NCI-H345 treated with DMSO at 0.1 percent for 48 hours (cell line): Measurements from ENCODE around the gene DLGAP4.
A peak's percentile ranks its signal among the peaks of the same experiment; 100 is the strongest.

Source experiments
- DNase-seq: peaks from one replicate; lab custom pipeline; 2025; ENCODE audit not compliant: unreplicated experiment; lab: John Stamatoyannopoulos, UW

DLGAP4 gene

GRCh38 chr20:36439040-36439730 lies 133.0 kb downstream of the DLGAP4 start:
- DNase-seq: peak; percentile 13

GRCh38 chr20:36439731-36440072 lies 133.6 kb downstream of the DLGAP4 start:
- no peak for DNase-seq

- DNase-seq: no peak
Measured at GRCh38 chr20:36440370-36441026, 134.4 kb downstream of the DLGAP4 start.

DNA sequence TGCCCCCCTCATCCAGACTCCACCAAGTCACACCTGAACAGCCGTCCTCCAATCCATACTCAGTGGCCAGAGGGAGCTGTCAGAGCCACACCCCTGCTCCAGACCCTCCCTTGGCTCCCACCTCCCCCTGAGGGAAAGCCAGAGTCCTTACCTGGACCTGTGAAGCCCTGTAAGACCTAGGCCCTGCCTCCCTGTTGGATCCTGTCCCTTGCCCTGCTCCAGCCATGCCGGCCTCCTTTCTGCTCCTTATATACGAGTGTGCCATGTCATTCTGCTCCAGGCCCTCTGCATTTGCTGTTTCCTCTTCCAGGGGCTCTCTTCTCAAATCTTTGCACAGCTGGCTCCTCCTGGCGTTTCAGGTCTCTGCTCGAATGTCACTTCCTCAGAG lies 134.9 kb downstream of the DLGAP4 start:
- DNase-seq: no peak

- DNase-seq: no peak
Measured at GRCh38 chr20:36441416-36441815, 135.3 kb downstream of the DLGAP4 start.

DNA sequence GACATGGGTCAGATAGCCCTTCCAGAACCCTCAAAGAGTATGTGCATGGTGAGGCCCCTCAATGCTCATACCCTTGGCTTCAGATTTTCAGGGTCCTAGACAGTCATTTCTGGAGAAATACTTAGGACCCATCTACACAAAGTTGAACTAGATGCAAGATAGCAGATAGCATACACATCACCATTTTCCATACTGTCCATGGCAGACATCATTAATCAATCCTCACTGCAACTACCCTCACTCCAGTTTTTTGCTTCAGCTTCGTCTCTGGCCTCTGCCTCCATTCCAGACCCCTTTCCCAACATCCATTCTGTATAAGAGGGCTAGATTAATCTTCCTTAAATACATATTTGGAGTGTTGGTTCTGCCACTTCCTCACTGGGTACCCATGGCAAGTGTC lies 139.7 kb downstream of the DLGAP4 start:
- no peak for DNase-seq

DNA sequence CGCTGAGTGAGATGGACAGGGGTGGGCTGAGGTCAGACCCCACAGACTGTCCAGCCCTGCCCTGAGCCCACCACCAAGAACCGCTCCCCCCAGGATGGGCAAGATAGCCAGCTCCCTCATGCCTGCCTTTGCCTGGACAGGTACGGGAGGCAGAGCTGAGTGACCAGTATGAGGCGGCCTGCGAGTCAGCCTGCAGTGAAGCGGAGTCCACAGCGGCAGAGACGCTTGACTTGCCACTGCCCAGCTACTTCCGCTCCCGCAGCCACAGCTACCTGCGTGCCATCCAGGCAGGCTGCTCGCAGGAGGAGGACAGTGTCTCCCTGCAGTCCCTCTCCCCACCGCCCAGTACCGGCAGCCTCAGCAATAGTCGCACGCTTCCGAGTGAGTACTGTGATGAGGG lies 140.4 kb downstream of the DLGAP4 start:
- DNase-seq: no peak

DNA sequence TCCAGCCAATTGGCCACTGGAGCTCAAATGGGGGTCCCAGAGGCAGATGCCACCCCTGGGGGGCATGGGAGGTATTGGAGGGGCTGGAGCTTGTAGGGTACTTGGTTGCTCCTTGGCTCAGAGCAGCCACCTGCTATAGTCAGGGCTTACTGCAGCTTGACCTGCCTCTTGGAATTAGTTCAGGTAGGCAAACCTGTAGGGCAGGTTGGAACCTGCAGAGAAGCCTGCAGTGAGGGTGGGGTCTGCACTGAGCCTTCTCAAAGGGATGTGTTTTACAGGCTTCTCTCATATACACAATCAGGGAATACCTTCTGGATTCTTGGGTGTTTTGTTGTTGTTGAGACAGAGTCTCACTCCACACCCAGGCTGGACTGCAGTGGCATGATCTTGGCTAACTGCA lies 141.0 kb downstream of the DLGAP4 start:
- peak; percentile 18 for DNase-seq

GRCh38 chr20:36449663-36450062 lies 143.5 kb downstream of the DLGAP4 start:
- no peak for DNase-seq

GRCh38 chr20:36454332-36454697 lies 148.2 kb downstream of the DLGAP4 start:
- no peak for DNase-seq

DNA sequence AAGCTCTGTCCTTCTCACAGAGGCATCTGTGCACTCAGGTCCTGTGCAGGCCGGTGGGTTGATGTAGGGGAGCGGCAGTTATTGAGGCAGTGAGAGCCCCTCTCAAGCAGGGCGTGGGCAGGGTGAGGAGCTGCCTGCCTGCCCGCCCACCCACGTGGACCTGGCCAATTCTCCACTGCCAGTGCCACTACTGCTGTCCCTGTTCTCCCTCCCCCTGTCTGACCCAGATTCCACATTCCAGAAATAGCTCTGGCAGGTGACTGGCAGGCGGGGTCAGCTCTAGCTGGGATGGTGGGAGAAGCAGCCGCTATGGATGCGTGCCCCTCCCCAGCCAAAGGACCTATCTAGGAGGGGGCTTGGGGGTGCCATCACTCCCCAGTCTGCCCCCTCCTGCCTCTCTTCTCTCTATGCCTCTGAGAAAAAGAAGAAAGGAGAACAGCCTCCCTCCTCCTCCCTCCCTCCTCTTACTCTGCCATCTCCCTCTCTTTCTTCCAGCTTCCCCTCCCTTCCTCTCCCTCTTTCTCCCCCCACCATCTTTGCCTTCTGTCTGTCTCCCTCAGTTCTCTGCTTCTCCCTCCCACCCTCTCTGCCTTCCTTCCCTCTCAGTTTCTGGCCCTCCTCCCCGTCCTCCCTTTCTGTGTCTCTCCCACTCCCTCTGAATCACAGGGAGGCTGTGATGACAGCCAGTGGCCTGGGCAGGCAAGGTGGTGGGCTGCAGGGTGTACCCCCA lies 148.7 kb downstream of the DLGAP4 start:
- no peak for DNase-seq

DNA sequence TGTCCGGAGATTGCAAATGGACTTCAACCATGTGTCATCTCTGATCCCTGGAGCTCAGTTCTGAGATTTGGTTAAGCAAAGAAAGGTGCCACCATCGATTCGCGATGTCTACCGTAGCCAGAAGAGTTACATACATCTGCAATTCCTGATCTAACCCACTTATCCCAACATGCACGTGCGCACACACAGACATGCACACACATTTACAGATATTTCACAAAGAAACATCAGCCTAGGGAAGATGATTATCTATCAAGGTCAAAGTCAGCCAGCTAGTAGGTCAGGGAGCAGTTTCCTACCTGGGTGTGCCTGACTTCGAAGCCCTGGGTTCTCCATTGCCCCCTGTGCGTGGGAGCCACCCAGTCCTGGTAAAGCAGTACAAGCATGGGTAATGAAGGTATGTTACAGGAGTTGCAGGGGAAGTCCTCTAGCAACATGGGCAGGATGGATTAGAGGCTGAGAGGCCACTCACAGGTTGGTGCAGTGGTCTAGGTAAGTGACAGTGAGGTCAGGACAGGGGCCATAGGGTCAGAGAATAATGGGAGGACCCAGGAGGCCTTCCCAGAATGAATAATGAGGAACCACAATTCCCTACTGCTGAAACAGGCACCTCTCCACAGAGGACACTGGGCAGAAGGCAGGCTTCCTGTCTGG lies 150.0 kb downstream of the DLGAP4 start:
- DNase-seq: no peak

GRCh38 chr20:36460648-36461599 lies 154.8 kb downstream of the DLGAP4 start:
- DNase-seq: peak; percentile 98

DNA sequence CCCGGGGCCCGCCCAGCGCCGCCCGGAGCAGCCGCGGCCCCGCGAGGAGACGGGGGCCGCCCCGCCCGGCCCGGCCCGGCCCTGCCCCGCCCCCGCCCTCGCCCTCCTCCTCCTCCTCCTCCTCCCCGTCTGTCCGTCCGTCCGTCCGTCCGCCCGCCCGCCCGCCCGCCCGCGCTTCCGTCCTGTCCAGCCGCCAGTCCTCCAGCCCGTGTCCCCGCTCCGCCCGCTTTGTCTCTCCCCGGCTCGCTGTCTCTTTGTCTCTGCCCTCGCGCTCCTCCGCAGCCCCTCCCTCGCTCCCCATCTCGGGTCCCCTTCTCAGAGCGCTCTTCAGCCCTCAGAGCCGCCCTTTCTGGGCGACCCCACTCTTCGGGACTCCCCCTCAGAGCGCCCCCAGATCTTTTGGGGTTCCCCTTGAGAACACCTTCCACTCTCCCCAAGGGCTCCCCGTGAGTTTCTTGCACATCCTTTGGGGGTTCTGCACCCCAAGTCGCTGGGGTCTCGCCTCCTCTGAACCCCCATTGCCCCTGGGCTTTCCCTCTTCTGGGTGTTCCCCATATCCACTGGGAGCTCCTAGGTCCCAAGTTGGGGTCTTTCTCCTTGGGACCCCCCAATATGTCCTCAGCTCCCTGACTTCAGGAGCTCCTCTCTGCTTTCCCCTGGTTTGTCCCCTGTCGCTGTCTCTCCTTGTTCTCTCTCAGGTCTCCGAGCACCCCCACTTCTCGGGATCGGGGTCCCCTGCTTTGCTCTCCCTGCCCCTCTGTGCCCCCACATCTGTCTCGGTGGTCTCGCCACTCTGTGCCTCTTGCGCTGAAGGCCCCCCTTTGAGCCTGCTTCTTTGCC lies 155.7 kb downstream of the DLGAP4 start:
- DNase-seq: no peak

- DNase-seq: no peak
Measured at GRCh38 chr20:36462440-36463211, 156.5 kb downstream of the DLGAP4 start.

GRCh38 chr20:36463212-36464061 lies 157.3 kb downstream of the DLGAP4 start:
- DNase-seq: no peak

GRCh38 chr20:36465109-36466080 lies 159.3 kb downstream of the DLGAP4 start:
- DNase-seq: peak; percentile 63
